ENCODE data around the gene VBP1.
A peak's percentile ranks its signal among the peaks of the same experiment; 100 is the strongest.
"Not testable (repeated sequence)": the region's sequence is repeated elsewhere in the genome, so short reads cannot be mapped to it uniquely, and the experiment has no call there.

The VBP1 gene

DNA sequence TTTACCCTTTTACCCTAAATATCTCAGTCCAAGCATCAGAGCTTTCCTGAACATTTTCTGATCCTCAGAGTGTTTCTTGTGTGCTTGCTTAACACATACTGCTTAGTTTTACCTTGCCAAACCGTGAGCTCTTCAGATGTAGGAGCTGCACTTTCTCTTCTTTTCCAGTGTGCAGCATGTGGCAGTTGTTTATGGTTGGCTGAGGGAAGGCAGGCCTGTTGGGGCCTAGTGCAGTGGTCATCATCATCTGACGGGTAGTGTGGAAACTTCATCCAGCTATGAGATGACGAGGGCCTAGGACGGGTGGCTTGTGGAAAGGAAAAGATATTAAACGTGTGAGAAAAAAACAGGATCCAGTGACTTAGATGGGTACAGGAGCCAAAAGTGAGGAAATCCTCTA is 21.5 kb downstream of the VBP1 start:
- H3K9me3 ChIP-seq (ENCODE audit: control insufficient read depth, insufficient read depth, low read length) = no peaks in the 10 kb centered on the region
- peaks cover 4% of the 10 kb centered on the region; the same call in 1 of the 2 replicates for H3K36me3 ChIP-seq (ENCODE audit: insufficient read depth, low read length)
- H3K9ac ChIP-seq (ENCODE audit: low read depth, low read length) = no peak overlapping the region
- no peaks in the 10 kb centered on the region for H3K4me1 ChIP-seq (ENCODE audit: insufficient read depth, low read length)

DNA sequence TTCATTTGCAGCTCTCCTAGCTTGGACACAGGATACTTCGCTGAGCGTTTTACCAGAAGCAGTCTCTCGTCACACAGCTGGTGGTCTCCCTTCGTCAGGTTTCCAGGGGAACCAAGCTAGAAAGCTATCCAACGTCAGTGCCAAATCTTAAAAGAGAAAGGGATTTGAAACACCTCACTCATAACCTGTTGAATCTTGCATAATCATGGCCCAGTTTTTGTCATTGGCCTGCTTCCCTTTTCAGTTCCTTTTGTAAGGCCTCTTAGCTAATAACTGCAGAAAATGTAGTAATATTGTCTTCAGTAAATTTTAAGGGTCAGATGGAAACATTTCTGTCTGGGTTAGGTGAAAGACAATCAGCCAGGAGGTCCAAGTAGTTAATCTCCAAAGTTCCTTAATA is 26.0 kb downstream of the VBP1 start:
- Histone ChIP-seq H3K36me3 (ENCODE audit: insufficient read depth, low read length) (no peaks in the 10 kb centered on the region; the same call in 1 of the 2 replicates), H3K9ac (ENCODE audit: low read depth, low read length) (no peak overlapping the region), H3K9me3 (ENCODE audit: control insufficient read depth, insufficient read depth, low read length) (no peaks in the 10 kb centered on the region), H3K4me1 (ENCODE audit: insufficient read depth, low read length) (no peaks in the 10 kb centered on the region)

DNA sequence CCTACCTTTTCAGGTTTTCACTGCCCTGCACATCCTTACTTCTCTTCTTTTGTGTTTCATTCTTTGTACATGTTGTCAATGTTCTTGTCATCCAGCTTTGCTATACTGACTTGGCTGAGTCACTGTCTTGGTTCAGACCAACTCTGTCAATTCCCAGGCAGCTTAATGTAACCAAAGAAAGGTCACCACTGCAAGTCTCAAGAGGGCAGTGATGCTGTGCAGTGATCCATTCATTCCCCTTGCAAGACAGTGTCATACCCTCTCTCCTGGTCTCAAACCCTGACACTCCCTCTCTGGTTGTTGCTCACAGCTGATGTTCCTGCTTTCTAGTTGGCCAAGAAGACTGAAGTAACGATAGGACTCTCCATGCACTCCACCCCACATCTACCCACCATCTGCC is 30.5 kb downstream of the VBP1 start:
- H3K36me3 ChIP-seq (ENCODE audit: insufficient read depth, low read length) = no peaks in the 10 kb centered on the region
- H3K9ac ChIP-seq (ENCODE audit: low read depth, low read length) = no peak overlapping the region
- H3K9me3 ChIP-seq (ENCODE audit: control insufficient read depth, insufficient read depth, low read length) = no peaks in the 10 kb centered on the region
- H3K4me1 ChIP-seq (ENCODE audit: insufficient read depth, low read length) = no peaks in the 10 kb centered on the region

DNA sequence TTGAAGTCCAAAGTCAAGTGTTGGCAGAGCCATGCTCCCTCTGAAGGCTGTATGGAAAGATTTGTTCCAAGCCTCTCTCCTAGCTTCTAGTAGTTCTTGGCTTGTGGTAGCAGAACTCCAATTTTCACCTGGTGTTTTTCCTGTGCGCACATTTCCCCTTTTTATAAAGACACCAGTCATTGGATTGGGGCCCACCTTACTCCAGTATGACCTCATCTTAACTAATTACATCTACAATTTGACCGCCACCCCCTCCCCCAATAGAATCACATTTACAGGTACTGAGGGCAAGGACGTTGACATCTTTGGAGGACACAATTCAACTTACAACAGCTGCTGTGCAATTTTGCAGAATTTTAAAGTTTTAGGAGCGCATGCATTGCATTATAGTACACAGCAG is 31.2 kb downstream of the VBP1 start:
- no peak overlapping the region for H3K9ac ChIP-seq (ENCODE audit: low read depth, low read length)
- H3K36me3 ChIP-seq (ENCODE audit: insufficient read depth, low read length) = no peaks in the 10 kb centered on the region
- H3K9me3 ChIP-seq (ENCODE audit: control insufficient read depth, insufficient read depth, low read length) = no peaks in the 10 kb centered on the region
- no peaks in the 10 kb centered on the region for H3K4me1 ChIP-seq (ENCODE audit: insufficient read depth, low read length)

DNA sequence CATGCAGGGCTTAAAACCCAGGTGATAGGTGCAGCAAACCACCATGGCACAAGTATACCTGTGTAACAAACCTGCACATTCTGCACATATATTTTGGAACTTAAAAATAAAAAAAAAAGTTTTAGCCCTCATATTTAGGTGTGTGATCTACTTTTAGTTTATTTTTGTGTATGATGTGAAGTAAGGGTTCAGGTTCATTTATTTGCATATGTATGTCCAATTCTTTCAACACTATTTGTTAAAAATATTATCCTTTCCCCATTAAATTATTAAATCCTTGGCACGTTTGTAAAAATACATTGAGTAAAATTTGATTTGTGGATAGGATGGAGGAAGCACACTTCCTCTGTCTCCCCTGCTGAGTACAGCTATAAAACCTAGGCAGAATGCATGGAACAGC is 35.1 kb downstream of the VBP1 start:
- Histone ChIP-seq H3K9me3 (ENCODE audit: control insufficient read depth, insufficient read depth, low read length) (no peaks in the 10 kb centered on the region), H3K36me3 (ENCODE audit: insufficient read depth, low read length) (no peaks in the 10 kb centered on the region), H3K9ac (ENCODE audit: low read depth, low read length) (no peak overlapping the region), H3K4me1 (ENCODE audit: insufficient read depth, low read length) (no peaks in the 10 kb centered on the region)

- Histone ChIP-seq H3K4me1 (ENCODE audit: insufficient read depth, low read length) (no peaks in the 10 kb centered on the region), H3K9me3 (ENCODE audit: control insufficient read depth, insufficient read depth, low read length) (no peaks in the 10 kb centered on the region), H3K36me3 (ENCODE audit: insufficient read depth, low read length) (no peaks in the 10 kb centered on the region), H3K9ac (ENCODE audit: low read depth, low read length) (no peak overlapping the region)
Measured at GRCh38 chrX:155259752-155260151, 43.5 kb downstream of the VBP1 start.

- Histone ChIP-seq H3K36me3 (ENCODE audit: insufficient read depth, low read length) (no peaks in the 10 kb centered on the region), H3K4me1 (ENCODE audit: insufficient read depth, low read length) (no peaks in the 10 kb centered on the region), H3K9ac (ENCODE audit: low read depth, low read length) (peak overlapping the region; percentile 61; the same call in 1 of the 2 replicates), H3K9me3 (ENCODE audit: control insufficient read depth, insufficient read depth, low read length) (no peaks in the 10 kb centered on the region)
Measured at GRCh38 chrX:155262970-155263754, 46.9 kb downstream of the VBP1 start.

DNA sequence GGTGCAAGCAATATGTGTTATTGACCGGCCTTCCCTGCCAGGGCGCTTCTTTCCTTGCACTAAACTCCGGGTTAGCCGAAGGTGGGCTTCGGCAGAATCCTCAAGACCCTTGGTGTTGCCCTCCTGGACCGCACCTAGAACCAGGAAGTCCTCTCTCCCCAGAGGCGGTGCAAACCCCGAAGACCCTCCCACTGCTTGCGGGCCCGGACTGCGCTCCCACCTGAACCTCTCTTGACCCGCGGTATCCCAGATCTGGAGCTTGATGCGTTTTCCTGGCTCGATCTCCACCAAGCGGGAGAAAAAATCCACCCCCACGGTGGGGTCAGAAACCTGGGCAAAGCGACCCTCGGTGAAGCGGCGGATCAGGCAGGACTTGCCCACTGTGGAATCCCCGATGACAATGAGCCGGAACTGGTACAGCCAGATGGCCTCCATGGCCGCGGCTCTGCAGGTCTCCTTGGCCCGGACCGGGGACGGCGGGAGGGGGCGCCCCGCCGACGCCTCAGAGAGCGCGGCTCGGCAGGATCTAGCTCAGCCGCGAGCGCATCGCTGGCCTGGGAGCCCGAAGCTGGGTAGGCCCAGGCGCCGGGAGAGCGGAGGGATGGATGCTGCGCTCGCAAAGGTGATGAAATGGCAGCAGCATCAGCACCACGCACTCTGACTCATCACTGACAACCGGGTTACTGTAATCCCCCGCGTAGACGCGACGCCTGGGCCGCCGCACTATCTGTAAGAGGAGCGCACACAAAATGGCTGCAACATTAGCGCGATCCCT is 47.8 kb downstream of the VBP1 start, which contains the start of gene RAB39B:
Gene RAB39B (minus strand): TSS at position 638 of the 775 bp plus-strand sequence. CDS start 203 bp downstream, at position 435.
- H3K9me3 ChIP-seq (ENCODE audit: control insufficient read depth, insufficient read depth, low read length) = no peaks in the 10 kb centered on the region
- peak within 1 kb of the TSS; percentile 61; the same call in 1 of the 2 replicates for H3K9ac ChIP-seq (ENCODE audit: low read depth, low read length)
- no peaks in the 10 kb centered on the region for H3K4me1 ChIP-seq (ENCODE audit: insufficient read depth, low read length)
- no peaks in the 10 kb centered on the region for H3K36me3 ChIP-seq (ENCODE audit: insufficient read depth, low read length)

DNA sequence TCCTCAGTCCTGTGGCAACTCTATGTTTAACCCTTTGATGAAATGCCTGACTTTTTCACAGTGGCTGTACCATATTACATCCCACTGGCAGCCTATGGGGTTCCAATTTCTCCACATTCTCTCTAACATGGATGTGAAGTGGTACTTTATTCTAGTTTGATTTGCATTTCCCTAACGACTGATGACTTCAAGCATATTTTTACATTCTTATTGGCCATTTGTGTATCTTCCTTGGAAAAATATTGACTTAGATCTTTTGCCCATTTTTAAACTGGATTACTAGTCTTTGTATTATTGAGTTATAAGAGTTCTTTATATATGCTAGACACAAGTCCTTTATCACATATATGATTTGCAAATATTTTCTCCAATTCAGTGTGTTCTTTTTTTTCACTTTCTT is 50.2 kb downstream of the VBP1 start:
- Histone ChIP-seq H3K9me3 (ENCODE audit: control insufficient read depth, insufficient read depth, low read length) (no peaks in the 10 kb centered on the region), H3K4me1 (ENCODE audit: insufficient read depth, low read length) (no peaks in the 10 kb centered on the region), H3K36me3 (ENCODE audit: insufficient read depth, low read length) (no peaks in the 10 kb centered on the region), H3K9ac (ENCODE audit: low read depth, low read length) (no peak overlapping the region)

DNA sequence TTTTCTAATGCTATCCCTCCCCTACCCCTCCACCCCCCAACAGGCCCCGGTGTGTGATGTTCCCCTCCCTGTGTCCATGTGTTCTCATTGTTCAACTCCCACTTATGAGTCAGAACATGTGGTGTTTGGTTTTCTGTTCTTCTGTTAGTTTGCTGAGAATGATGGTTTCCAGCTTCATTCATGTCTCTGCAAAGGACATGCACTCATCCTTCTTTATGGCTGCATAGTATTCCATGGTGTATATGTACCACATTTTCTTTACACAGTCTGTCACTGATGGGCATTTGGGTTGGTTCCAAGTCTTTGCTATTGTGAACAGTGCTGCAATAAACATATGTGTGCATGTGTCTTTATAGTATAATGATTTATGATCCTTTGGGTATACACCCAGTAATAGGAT is 51.7 kb downstream of the VBP1 start:
- not testable (repeated sequence) for H3K9me3 ChIP-seq (ENCODE audit: control insufficient read depth, insufficient read depth, low read length); H3K9ac ChIP-seq (ENCODE audit: low read depth, low read length); H3K4me1 ChIP-seq (ENCODE audit: insufficient read depth, low read length); H3K36me3 ChIP-seq (ENCODE audit: insufficient read depth, low read length)

DNA sequence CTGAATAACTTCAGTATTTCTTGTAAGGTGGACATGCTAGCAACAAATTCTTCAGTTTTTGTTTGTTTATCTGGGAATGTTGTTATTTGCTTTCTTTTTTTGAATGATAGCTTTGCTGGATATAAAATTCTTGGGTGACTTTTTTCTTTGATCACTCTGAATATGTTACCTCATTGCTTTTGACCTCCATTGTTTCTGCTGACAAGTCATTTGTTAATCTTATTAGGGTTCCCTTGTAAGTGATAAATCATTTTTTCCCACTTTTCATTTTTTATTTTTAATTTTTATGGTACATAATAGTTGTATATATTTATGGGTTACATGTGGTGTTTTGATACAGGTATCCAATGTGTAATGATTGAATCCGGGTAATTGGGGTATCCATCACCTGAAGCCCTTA is 54.7 kb downstream of the VBP1 start:
- Histone ChIP-seq H3K4me1 (ENCODE audit: insufficient read depth, low read length) (no peaks in the 10 kb centered on the region), H3K9ac (ENCODE audit: low read depth, low read length) (no peak overlapping the region), H3K36me3 (ENCODE audit: insufficient read depth, low read length) (no peaks in the 10 kb centered on the region), H3K9me3 (ENCODE audit: control insufficient read depth, insufficient read depth, low read length) (no peaks in the 10 kb centered on the region)

DNA sequence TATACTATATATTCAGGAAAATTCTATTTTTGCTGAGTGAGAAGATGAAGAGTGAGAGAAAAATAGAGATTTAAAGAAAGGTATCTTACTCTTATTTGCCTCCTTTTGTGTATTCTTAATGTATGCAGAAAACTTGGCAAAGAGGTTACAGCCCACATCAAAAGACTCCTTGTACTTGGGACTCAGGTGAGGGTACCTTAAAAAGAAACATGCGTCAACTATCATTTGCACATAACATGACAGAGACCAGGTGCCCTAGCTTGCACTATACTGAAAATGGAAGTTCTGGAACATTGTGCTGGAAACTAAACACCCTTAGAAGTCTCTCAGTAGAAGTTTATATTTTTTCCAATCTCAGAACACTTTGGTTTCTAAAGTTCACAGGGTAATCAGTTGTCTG is 63.6 kb downstream of the VBP1 start:
- Histone ChIP-seq H3K36me3 (ENCODE audit: insufficient read depth, low read length) (no peaks in the 10 kb centered on the region), H3K9ac (ENCODE audit: low read depth, low read length) (no peak overlapping the region), H3K9me3 (ENCODE audit: control insufficient read depth, insufficient read depth, low read length) (no peaks in the 10 kb centered on the region), H3K4me1 (ENCODE audit: insufficient read depth, low read length) (no peaks in the 10 kb centered on the region)
